ENCODE measurements around the gene TIPARP. TPM values are rescaled to one million over a fixed set of nuclear protein-coding genes. Genes with fewer than 3 reads are reported as not detected.

TIPARP gene
- total and polyA plus RNA-seq, 2 donors = 14.3 to 30.3 TPM

DNA sequence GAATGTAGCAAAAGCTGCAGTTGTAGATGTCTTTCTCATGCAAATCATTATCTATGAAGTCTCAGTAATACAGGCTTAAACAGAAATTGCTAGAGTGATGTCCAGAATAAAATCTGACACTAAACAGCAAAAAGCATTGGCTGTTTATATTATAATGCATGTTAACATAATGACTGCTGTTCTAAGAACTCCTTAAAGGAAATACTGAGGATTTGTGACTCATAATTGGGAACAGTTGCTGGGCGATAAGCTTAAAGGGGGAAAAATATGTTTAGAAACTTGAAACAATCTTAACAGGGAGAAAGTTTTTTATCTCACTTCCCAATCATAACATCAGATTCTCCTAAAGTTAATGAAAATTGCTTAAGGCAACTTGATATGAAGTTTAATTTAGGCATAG is 17.5 kb downstream of the TIPARP start:
- DNase-seq (ENCODE audit: low read depth in 6 of 9, low spot score in 9 of 9) = no peak
- Histone ChIP-seq H3K4me3 (ENCODE audit: low read length in 2 of 2) (no peak overlapping the region), H3K9me3 (ENCODE audit: control insufficient read depth in 2 of 2, insufficient read depth in 1 of 2, low read length in 1 of 2) (no peaks in the 10 kb centered on the region), H3K4me1 (ENCODE audit: control insufficient read depth in 2 of 2, insufficient read depth in 2 of 2, low read length in 2 of 2) (no peaks in the 10 kb centered on the region), H3K36me3 (ENCODE audit: control insufficient read depth in 2 of 2, insufficient read depth in 2 of 2, low read length in 1 of 2) (peaks cover 3 to 24% of the 10 kb centered on the region in 2 donors), H3K27ac (ENCODE audit: low read depth in 1 of 2, low read length in 1 of 2) (no peak overlapping the region), H3K27me3 (ENCODE audit: control insufficient read depth in 2 of 2, insufficient read depth in 1 of 2, low read length in 1 of 2) (no peaks in the 10 kb centered on the region)
- 96% methylated on average over 1 of the region's 1 CpG for WGBS

GRCh38 chr3:156693166-156693565 is 18.8 kb downstream of the TIPARP start:
- DNase-seq (ENCODE audit: low read depth in 6 of 9, low spot score in 9 of 9) = no peak
- Histone ChIP-seq H3K9me3 (ENCODE audit: control insufficient read depth in 2 of 2, insufficient read depth in 1 of 2, low read length in 1 of 2) (no peaks in the 10 kb centered on the region), H3K4me1 (ENCODE audit: control insufficient read depth in 2 of 2, insufficient read depth in 2 of 2, low read length in 2 of 2) (no peaks in the 10 kb centered on the region), H3K27ac (ENCODE audit: low read depth in 1 of 2, low read length in 1 of 2) (no peak overlapping the region), H3K4me3 (ENCODE audit: low read length in 2 of 2) (no peak overlapping the region), H3K36me3 (ENCODE audit: control insufficient read depth in 2 of 2, insufficient read depth in 2 of 2, low read length in 1 of 2) (peaks cover 6 to 27% of the 10 kb centered on the region in 2 donors), H3K27me3 (ENCODE audit: control insufficient read depth in 2 of 2, insufficient read depth in 1 of 2, low read length in 1 of 2) (no peaks in the 10 kb centered on the region)
- 95% methylated on average over 2 of the region's 2 CpGs for WGBS

- no peak overlapping the region for H3K4me3 ChIP-seq (ENCODE audit: low read length in 2 of 2)
- H3K27ac ChIP-seq (ENCODE audit: low read depth in 1 of 2, low read length in 1 of 2) = no peak overlapping the region
- H3K36me3 ChIP-seq (ENCODE audit: control insufficient read depth in 2 of 2, insufficient read depth in 2 of 2, low read length in 1 of 2) = peaks cover 6 to 36% of the 10 kb centered on the region in 2 donors
Measured at GRCh38 chr3:156694536-156694935, 20.1 kb downstream of the TIPARP start.

GRCh38 chr3:156702367-156702766 is 28.0 kb downstream of the TIPARP start:
- Histone ChIP-seq H3K36me3 (ENCODE audit: control insufficient read depth in 2 of 2, insufficient read depth in 2 of 2, low read length in 1 of 2) (peaks cover 11 to 42% of the 10 kb centered on the region in 2 donors), H3K27me3 (ENCODE audit: control insufficient read depth in 2 of 2, insufficient read depth in 1 of 2, low read length in 1 of 2) (no peaks in the 10 kb centered on the region), H3K9me3 (ENCODE audit: control insufficient read depth in 2 of 2, insufficient read depth in 1 of 2, low read length in 1 of 2) (no peaks in the 10 kb centered on the region), H3K4me1 (ENCODE audit: control insufficient read depth in 2 of 2, insufficient read depth in 2 of 2, low read length in 2 of 2) (no peaks in the 10 kb centered on the region), H3K27ac (ENCODE audit: low read depth in 1 of 2, low read length in 1 of 2) (no peak overlapping the region), H3K4me3 (ENCODE audit: low read length in 2 of 2) (no peak overlapping the region)
- DNase-seq (ENCODE audit: low read depth in 6 of 9, low spot score in 9 of 9) = no peak
- 60% methylated on average over 1 of the region's 1 CpG for WGBS

More at GRCh38 chr3:156694536-156694935, 20.1 kb downstream of the TIPARP start:
- H3K4me1 ChIP-seq (ENCODE audit: control insufficient read depth in 2 of 2, insufficient read depth in 2 of 2, low read length in 2 of 2) = no peaks in the 10 kb centered on the region
- DNase-seq (ENCODE audit: low read depth in 6 of 9, low spot score in 9 of 9) = no peak
- H3K27me3 ChIP-seq (ENCODE audit: control insufficient read depth in 2 of 2, insufficient read depth in 1 of 2, low read length in 1 of 2) = no peaks in the 10 kb centered on the region
- no peaks in the 10 kb centered on the region for H3K9me3 ChIP-seq (ENCODE audit: control insufficient read depth in 2 of 2, insufficient read depth in 1 of 2, low read length in 1 of 2)

DNA sequence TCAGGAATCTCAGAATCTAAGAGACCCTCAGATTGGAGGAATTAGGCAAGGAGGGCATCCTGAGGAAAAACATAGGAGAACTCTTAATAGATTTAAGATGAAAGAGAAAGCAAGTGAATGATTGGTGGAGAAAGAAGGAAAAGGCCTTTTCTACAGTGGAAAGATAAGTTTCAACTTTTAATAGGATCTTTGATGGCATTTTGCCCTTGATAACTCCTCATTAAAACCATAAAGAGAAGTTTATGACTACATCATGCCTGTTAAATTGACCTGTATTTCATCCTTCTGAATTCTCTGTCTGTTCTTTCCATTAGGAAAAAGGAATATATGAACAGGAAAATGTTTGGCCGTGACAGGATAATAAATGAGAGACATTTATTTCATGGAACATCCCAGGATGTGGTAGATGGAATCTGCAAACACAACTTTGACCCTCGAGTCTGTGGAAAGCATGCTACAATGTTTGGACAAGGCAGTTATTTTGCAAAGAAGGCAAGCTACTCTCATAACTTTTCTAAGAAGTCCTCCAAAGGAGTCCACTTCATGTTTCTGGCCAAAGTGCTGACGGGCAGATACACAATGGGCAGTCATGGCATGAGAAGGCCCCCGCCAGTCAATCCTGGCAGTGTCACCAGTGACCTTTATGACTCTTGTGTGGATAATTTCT is 30.1 kb downstream of the TIPARP start:
- no peak for DNase-seq (ENCODE audit: low read depth in 6 of 9, low spot score in 9 of 9)
- H3K27ac ChIP-seq (ENCODE audit: low read depth in 1 of 2, low read length in 1 of 2) = no peak overlapping the region
- H3K4me1 ChIP-seq (ENCODE audit: control insufficient read depth in 2 of 2, insufficient read depth in 2 of 2, low read length in 2 of 2) = no peaks in the 10 kb centered on the region
- H3K9me3 ChIP-seq (ENCODE audit: control insufficient read depth in 2 of 2, insufficient read depth in 1 of 2, low read length in 1 of 2) = no peaks in the 10 kb centered on the region
- no peak overlapping the region for H3K4me3 ChIP-seq (ENCODE audit: low read length in 2 of 2)
- WGBS = 97% methylated on average over 4 of the region's 4 CpGs
- no peaks in the 10 kb centered on the region for H3K27me3 ChIP-seq (ENCODE audit: control insufficient read depth in 2 of 2, insufficient read depth in 1 of 2, low read length in 1 of 2)
- peaks cover 8 to 33% of the 10 kb centered on the region in 2 donors for H3K36me3 ChIP-seq (ENCODE audit: control insufficient read depth in 2 of 2, insufficient read depth in 2 of 2, low read length in 1 of 2)

DNA sequence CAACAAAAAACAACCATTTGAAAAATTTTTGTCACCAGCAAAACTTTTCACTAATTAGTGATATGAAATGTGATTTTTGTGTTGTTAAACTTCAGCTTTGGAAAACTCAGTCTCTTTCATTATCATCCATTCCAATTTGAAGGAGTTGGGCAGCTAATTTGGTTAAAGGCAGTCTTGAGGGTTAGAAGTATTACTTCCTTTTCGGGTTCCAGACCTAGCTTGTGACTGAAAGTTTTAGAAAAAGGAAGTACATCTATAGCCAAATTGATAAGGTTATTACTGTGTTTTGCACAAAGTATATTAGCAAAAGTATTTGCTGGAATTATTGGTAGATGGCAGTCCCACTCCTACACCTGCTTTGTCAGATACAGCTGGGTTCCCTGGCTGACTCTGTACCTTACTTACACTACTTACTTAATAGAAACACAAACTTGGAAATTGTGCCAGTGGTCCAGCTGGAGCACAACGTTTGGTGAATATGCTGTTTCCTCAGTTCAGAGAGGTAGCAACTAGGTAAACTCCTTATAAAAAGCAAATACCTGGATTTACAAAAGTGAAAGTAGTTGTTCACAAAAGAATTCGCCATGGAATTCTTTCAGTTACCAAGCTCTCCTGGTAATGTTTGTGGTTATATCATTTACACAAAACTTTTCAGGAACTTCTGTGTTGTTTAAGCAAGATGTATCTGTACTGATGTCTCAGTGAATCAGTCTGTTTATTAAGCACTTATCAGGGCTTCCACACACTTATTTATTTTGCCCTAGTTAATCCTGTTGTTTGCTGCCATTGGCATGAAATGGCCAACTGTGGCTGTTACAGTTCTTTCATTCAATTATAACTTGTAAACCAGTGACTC is 31.6 kb downstream of the TIPARP start:
- Histone ChIP-seq H3K27me3 (ENCODE audit: control insufficient read depth in 2 of 2, insufficient read depth in 1 of 2, low read length in 1 of 2) (no peaks in the 10 kb centered on the region), H3K4me1 (ENCODE audit: control insufficient read depth in 2 of 2, insufficient read depth in 2 of 2, low read length in 2 of 2) (no peaks in the 10 kb centered on the region), H3K36me3 (ENCODE audit: control insufficient read depth in 2 of 2, insufficient read depth in 2 of 2, low read length in 1 of 2) (peaks cover 11 to 32% of the 10 kb centered on the region in 2 donors), H3K9me3 (ENCODE audit: control insufficient read depth in 2 of 2, insufficient read depth in 1 of 2, low read length in 1 of 2) (no peaks in the 10 kb centered on the region), H3K27ac (ENCODE audit: low read depth in 1 of 2, low read length in 1 of 2) (no peak overlapping the region), H3K4me3 (ENCODE audit: low read length in 2 of 2) (no peak overlapping the region)
- WGBS = 66% methylated on average over 3 of the region's 3 CpGs
- no peak for DNase-seq (ENCODE audit: low read depth in 6 of 9, low spot score in 9 of 9)

- peak overlapping the region in 1 of 2 donors; percentile 33 for H3K27ac ChIP-seq (ENCODE audit: low read depth in 1 of 2, low read length in 1 of 2)
- no peaks in the 10 kb centered on the region for H3K27me3 ChIP-seq (ENCODE audit: control insufficient read depth in 2 of 2, insufficient read depth in 1 of 2, low read length in 1 of 2)
- peaks cover 11 to 31% of the 10 kb centered on the region in 2 donors for H3K36me3 ChIP-seq (ENCODE audit: control insufficient read depth in 2 of 2, insufficient read depth in 2 of 2, low read length in 1 of 2)
- no peaks in the 10 kb centered on the region for H3K4me1 ChIP-seq (ENCODE audit: control insufficient read depth in 2 of 2, insufficient read depth in 2 of 2, low read length in 2 of 2)
- no peaks in the 10 kb centered on the region for H3K9me3 ChIP-seq (ENCODE audit: control insufficient read depth in 2 of 2, insufficient read depth in 1 of 2, low read length in 1 of 2)
- 98% methylated on average over 7 of the region's 7 CpGs for WGBS
- H3K4me3 ChIP-seq (ENCODE audit: low read length in 2 of 2) = no peak overlapping the region
- DNase-seq (ENCODE audit: low read depth in 6 of 9, low spot score in 9 of 9) = no peak
Measured at GRCh38 chr3:156707588-156707987, 33.2 kb downstream of the TIPARP start.

GRCh38 chr3:156710429-156710828 is 36.0 kb downstream of the TIPARP start:
- 100% methylated on average over 1 of the region's 1 CpG for WGBS
- H3K4me3 ChIP-seq (ENCODE audit: low read length in 2 of 2) = no peak overlapping the region
- no peaks in the 10 kb centered on the region for H3K27me3 ChIP-seq (ENCODE audit: control insufficient read depth in 2 of 2, insufficient read depth in 1 of 2, low read length in 1 of 2)
- no peaks in the 10 kb centered on the region for H3K4me1 ChIP-seq (ENCODE audit: control insufficient read depth in 2 of 2, insufficient read depth in 2 of 2, low read length in 2 of 2)
- H3K36me3 ChIP-seq (ENCODE audit: control insufficient read depth in 2 of 2, insufficient read depth in 2 of 2, low read length in 1 of 2) = peaks cover 3 to 11% of the 10 kb centered on the region in 2 donors
- no peaks in the 10 kb centered on the region for H3K9me3 ChIP-seq (ENCODE audit: control insufficient read depth in 2 of 2, insufficient read depth in 1 of 2, low read length in 1 of 2)
- no peak for DNase-seq (ENCODE audit: low read depth in 6 of 9, low spot score in 9 of 9)
- H3K27ac ChIP-seq (ENCODE audit: low read depth in 1 of 2, low read length in 1 of 2) = no peak overlapping the region

GRCh38 chr3:156711113-156711512 is 36.7 kb downstream of the TIPARP start:
- H3K27ac ChIP-seq (ENCODE audit: low read depth in 1 of 2, low read length in 1 of 2) = no peak overlapping the region
- no peak for DNase-seq (ENCODE audit: low read depth in 6 of 9, low spot score in 9 of 9)
- H3K4me1 ChIP-seq (ENCODE audit: control insufficient read depth in 2 of 2, insufficient read depth in 2 of 2, low read length in 2 of 2) = no peaks in the 10 kb centered on the region
- peaks cover 3 to 5% of the 10 kb centered on the region in 2 donors for H3K36me3 ChIP-seq (ENCODE audit: control insufficient read depth in 2 of 2, insufficient read depth in 2 of 2, low read length in 1 of 2)
- H3K4me3 ChIP-seq (ENCODE audit: low read length in 2 of 2) = no peak overlapping the region
- 99% methylated on average over 1 of the region's 1 CpG for WGBS
- no peaks in the 10 kb centered on the region for H3K27me3 ChIP-seq (ENCODE audit: control insufficient read depth in 2 of 2, insufficient read depth in 1 of 2, low read length in 1 of 2)
- H3K9me3 ChIP-seq (ENCODE audit: control insufficient read depth in 2 of 2, insufficient read depth in 1 of 2, low read length in 1 of 2) = no peaks in the 10 kb centered on the region

All from thymus (tissue), 11 donors.